ENCODE measurements around the gene SPTLC1.
"Not testable (repeated sequence)": the region's sequence is repeated elsewhere in the genome, so short reads cannot be mapped to it uniquely, and the experiment has no call there.

The SPTLC1 gene

DNA sequence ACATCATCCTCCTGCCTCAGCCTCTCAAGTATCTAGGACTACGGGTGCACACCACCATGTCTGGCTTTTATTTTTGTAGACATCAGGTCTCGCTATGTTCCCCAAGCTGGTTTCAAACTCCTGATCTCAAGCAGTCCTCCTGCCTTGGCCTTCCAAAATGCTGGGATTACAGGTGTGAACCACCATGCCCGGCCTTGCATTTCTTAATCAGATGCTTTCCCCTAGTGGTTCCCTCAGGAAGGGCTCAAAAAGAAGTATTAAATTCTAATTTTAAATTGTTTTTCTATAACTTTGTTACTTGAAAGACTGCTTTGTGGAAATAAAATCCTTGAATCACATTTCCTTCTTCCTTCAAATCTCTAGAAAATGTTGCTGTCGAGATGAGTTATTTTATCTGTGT is 85.7 kb downstream of the SPTLC1 start:
- Histone ChIP-seq H3K4me3 (ENCODE audit: low read depth in 1 of 2, low read length in 2 of 2) (no peak overlapping the region), H3K36me3 (ENCODE audit: control insufficient read depth in 1 of 2, insufficient read depth in 2 of 2, low read length in 2 of 2) (peaks cover 7 to 20% of the 10 kb centered on the region in 2 donors), H3K27ac (ENCODE audit: low read length) (no peak overlapping the region), H3K4me1 (ENCODE audit: control insufficient read depth in 1 of 2, insufficient read depth in 2 of 2, low read length in 2 of 2) (peaks cover 0 to under 1% of the 10 kb centered on the region in 2 donors), H3K9me3 (ENCODE audit: control insufficient read depth in 1 of 2, low read length in 2 of 2) (no peaks in the 10 kb centered on the region), H3K27me3 (ENCODE audit: low read depth, low read length) (no peaks in the 10 kb centered on the region)

GRCh38 chr9:92026206-92027002 is 88.8 kb downstream of the SPTLC1 start:
- Histone ChIP-seq H3K27ac (ENCODE audit: low read length) (no peak overlapping the region), H3K27me3 (ENCODE audit: low read depth, low read length) (no peaks in the 10 kb centered on the region), H3K4me3 (ENCODE audit: low read depth in 1 of 2, low read length in 2 of 2) (no peak overlapping the region), H3K36me3 (ENCODE audit: control insufficient read depth in 1 of 2, insufficient read depth in 2 of 2, low read length in 2 of 2) (no peaks in the 10 kb centered on the region), H3K9me3 (ENCODE audit: control insufficient read depth in 1 of 2, low read length in 2 of 2) (peaks cover 0 to 3% of the 10 kb centered on the region in 2 donors), H3K4me1 (ENCODE audit: control insufficient read depth in 1 of 2, insufficient read depth in 2 of 2, low read length in 2 of 2) (no peaks in the 10 kb centered on the region)

GRCh38 chr9:92021785-92022541 is 93.2 kb downstream of the SPTLC1 start:
- not testable (repeated sequence) for H3K27me3 ChIP-seq (ENCODE audit: low read depth, low read length); H3K4me1 ChIP-seq (ENCODE audit: control insufficient read depth in 1 of 2, insufficient read depth in 2 of 2, low read length in 2 of 2); H3K27ac ChIP-seq (ENCODE audit: low read length); H3K9me3 ChIP-seq (ENCODE audit: control insufficient read depth in 1 of 2, low read length in 2 of 2); H3K4me3 ChIP-seq (ENCODE audit: low read depth in 1 of 2, low read length in 2 of 2); H3K36me3 ChIP-seq (ENCODE audit: control insufficient read depth in 1 of 2, insufficient read depth in 2 of 2, low read length in 2 of 2)

DNA sequence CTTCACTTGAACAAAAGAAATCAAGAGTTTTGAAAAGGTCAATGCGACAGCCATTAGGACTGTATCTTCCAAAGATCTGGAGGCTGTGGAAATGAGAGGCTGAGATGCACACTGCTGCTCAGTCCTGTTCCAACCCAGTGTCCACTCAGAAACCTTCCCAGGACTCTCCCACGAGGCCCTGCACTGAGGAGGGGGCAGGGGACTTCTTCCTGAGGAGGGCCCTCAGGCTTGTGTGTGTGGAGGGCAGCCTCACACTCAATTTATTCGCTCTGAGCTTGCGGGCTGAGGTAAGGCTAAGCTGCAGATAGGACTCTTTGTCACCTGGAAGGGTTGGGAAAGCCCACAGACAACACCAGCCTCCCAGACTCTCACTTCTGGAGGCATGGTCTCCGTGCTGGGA is 95.6 kb downstream of the SPTLC1 start:
- Histone ChIP-seq H3K36me3 (ENCODE audit: control insufficient read depth in 1 of 2, insufficient read depth in 2 of 2, low read length in 2 of 2) (no peaks in the 10 kb centered on the region), H3K4me3 (ENCODE audit: low read depth in 1 of 2, low read length in 2 of 2) (no peak overlapping the region), H3K27ac (ENCODE audit: low read length) (no peak overlapping the region), H3K27me3 (ENCODE audit: low read depth, low read length) (no peaks in the 10 kb centered on the region), H3K9me3 (ENCODE audit: control insufficient read depth in 1 of 2, low read length in 2 of 2) (peaks cover 0 to 3% of the 10 kb centered on the region in 2 donors), H3K4me1 (ENCODE audit: control insufficient read depth in 1 of 2, insufficient read depth in 2 of 2, low read length in 2 of 2) (no peaks in the 10 kb centered on the region)

DNA sequence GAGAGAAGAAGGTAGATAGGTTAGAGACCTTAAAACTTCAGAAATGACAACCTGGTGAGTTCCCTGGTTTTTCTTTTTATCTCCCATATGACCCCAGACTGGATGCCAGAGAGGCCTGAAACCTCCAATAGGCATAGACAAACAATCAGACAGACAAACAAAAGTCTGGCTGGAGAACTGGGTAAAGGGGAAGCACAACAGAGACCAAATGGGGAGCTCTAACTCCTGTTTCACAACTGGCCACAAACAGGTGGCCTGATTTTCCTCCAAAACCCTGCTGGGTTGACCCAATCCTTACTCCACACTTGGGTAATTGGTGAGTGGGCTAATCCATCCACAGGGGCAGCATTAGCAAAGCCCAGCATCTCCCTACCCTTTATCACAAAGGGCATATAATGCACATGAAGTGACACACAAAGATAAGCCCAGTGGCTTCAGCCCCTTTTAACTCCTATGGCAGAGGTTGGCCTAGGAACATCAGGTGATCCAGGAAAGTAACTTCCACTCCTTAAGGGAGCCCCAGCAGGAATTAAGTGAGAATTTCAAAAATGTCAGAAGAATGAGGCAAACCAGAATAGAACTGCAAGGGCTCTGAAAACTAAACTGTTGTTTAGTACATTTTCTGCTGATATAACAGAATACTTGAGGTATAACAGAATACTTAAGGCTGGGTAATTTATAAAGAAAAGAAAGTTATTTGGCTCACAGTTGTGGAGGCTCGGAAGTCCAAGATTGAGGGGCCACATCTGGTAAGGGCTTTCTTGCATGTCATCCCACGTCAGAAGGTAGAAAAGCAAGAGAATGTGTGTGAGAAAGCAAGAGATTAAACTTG is 104.3 kb downstream of the SPTLC1 start:
- Histone ChIP-seq H3K36me3 (ENCODE audit: control insufficient read depth in 1 of 2, insufficient read depth in 2 of 2, low read length in 2 of 2) (no peaks in the 10 kb centered on the region), H3K27ac (ENCODE audit: low read length) (no peak overlapping the region), H3K4me3 (ENCODE audit: low read depth in 1 of 2, low read length in 2 of 2) (no peak overlapping the region), H3K9me3 (ENCODE audit: control insufficient read depth in 1 of 2, low read length in 2 of 2) (peaks cover 0 to 3% of the 10 kb centered on the region in 2 donors), H3K4me1 (ENCODE audit: control insufficient read depth in 1 of 2, insufficient read depth in 2 of 2, low read length in 2 of 2) (no peaks in the 10 kb centered on the region), H3K27me3 (ENCODE audit: low read depth, low read length) (no peaks in the 10 kb centered on the region)

- not testable (repeated sequence) for H3K27me3 ChIP-seq (ENCODE audit: low read depth, low read length); H3K27ac ChIP-seq (ENCODE audit: low read length); H3K36me3 ChIP-seq (ENCODE audit: control insufficient read depth in 1 of 2, insufficient read depth in 2 of 2, low read length in 2 of 2); H3K4me3 ChIP-seq (ENCODE audit: low read depth in 1 of 2, low read length in 2 of 2); H3K9me3 ChIP-seq (ENCODE audit: control insufficient read depth in 1 of 2, low read length in 2 of 2); H3K4me1 ChIP-seq (ENCODE audit: control insufficient read depth in 1 of 2, insufficient read depth in 2 of 2, low read length in 2 of 2)
Observed at GRCh38 chr9:92010253-92010652, 105.0 kb downstream of the SPTLC1 start.

DNA sequence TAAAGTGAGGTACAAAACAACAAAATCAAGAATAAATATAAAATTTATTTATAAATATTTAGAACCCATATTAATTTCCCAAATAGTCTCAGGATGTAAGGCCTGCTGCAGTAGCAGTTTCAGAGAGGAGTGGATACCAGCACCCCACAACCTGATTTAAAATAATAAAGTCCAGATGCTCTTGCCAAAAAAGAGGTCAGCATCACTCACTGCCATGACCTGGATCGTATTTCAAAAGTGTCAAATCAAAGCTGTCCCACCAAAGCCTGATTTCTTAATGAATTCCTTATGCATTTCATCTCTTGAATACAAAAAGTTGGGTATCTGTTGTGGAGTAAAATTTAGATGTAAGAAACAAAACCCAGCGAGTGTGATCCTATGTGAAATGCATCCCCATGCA is 107.2 kb downstream of the SPTLC1 start:
- Histone ChIP-seq H3K36me3 (ENCODE audit: control insufficient read depth in 1 of 2, insufficient read depth in 2 of 2, low read length in 2 of 2) (no peaks in the 10 kb centered on the region), H3K27me3 (ENCODE audit: low read depth, low read length) (no peaks in the 10 kb centered on the region), H3K27ac (ENCODE audit: low read length) (no peak overlapping the region), H3K4me1 (ENCODE audit: control insufficient read depth in 1 of 2, insufficient read depth in 2 of 2, low read length in 2 of 2) (no peaks in the 10 kb centered on the region), H3K4me3 (ENCODE audit: low read depth in 1 of 2, low read length in 2 of 2) (no peak overlapping the region), H3K9me3 (ENCODE audit: control insufficient read depth in 1 of 2, low read length in 2 of 2) (no peaks in the 10 kb centered on the region)

DNA sequence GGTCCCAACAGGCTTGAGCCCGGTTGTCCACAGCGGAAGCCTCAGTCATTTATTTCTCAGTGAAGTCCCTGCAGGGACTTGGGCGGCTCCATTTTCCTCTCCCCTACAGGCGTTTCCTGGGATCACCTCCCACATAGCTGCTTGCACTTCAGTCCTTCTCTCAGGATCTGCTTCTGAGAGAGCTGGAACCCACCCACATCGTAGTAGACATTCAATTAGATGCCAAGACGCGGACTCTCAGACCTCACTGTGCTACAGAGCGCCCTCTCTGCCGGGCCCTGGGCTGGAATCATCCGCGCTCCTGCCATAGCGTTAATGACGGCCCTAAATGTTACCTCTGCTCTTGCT is 111.2 kb downstream of the SPTLC1 start:
- Histone ChIP-seq H3K27ac (ENCODE audit: low read length) (no peak overlapping the region), H3K4me1 (ENCODE audit: control insufficient read depth in 1 of 2, insufficient read depth in 2 of 2, low read length in 2 of 2) (no peaks in the 10 kb centered on the region), H3K4me3 (ENCODE audit: low read depth in 1 of 2, low read length in 2 of 2) (no peak overlapping the region), H3K9me3 (ENCODE audit: control insufficient read depth in 1 of 2, low read length in 2 of 2) (no peaks in the 10 kb centered on the region), H3K36me3 (ENCODE audit: control insufficient read depth in 1 of 2, insufficient read depth in 2 of 2, low read length in 2 of 2) (no peaks in the 10 kb centered on the region), H3K27me3 (ENCODE audit: low read depth, low read length) (no peaks in the 10 kb centered on the region)

GRCh38 chr9:92003308-92004044 is 111.7 kb downstream of the SPTLC1 start:
- Histone ChIP-seq H3K27ac (ENCODE audit: low read length) (no peak overlapping the region), H3K4me3 (ENCODE audit: low read depth in 1 of 2, low read length in 2 of 2) (no peak overlapping the region), H3K36me3 (ENCODE audit: control insufficient read depth in 1 of 2, insufficient read depth in 2 of 2, low read length in 2 of 2) (no peaks in the 10 kb centered on the region), H3K4me1 (ENCODE audit: control insufficient read depth in 1 of 2, insufficient read depth in 2 of 2, low read length in 2 of 2) (no peaks in the 10 kb centered on the region), H3K9me3 (ENCODE audit: control insufficient read depth in 1 of 2, low read length in 2 of 2) (no peaks in the 10 kb centered on the region), H3K27me3 (ENCODE audit: low read depth, low read length) (no peaks in the 10 kb centered on the region)

DNA sequence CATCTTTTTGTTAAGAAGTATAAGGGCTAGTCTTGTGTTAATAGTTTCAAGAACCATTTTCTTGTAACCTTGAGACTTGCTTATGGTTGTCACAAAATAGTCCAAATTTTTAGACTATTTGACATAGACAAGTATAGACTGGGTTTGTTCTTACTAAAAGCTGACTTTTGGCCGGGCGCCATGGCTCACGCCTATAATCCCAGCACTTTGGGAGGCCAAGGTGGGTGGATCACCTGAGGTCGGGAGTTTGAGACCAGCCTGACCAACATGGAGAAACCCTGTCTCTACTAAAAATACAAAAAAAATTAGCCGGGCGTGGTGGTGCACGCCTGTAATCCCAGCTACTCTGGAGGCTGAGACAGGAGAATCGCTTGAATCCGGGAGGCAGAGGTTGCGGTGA is 113.3 kb downstream of the SPTLC1 start:
- H3K9me3 ChIP-seq (ENCODE audit: control insufficient read depth in 1 of 2, low read length in 2 of 2); H3K4me1 ChIP-seq (ENCODE audit: control insufficient read depth in 1 of 2, insufficient read depth in 2 of 2, low read length in 2 of 2); H3K4me3 ChIP-seq (ENCODE audit: low read depth in 1 of 2, low read length in 2 of 2); H3K27ac ChIP-seq (ENCODE audit: low read length); H3K36me3 ChIP-seq (ENCODE audit: control insufficient read depth in 1 of 2, insufficient read depth in 2 of 2, low read length in 2 of 2); H3K27me3 ChIP-seq (ENCODE audit: low read depth, low read length): not testable (repeated sequence)

GRCh38 chr9:92001244-92001643 is 114.0 kb downstream of the SPTLC1 start:
- Histone ChIP-seq H3K27ac (ENCODE audit: low read length) (no peak overlapping the region), H3K4me1 (ENCODE audit: control insufficient read depth in 1 of 2, insufficient read depth in 2 of 2, low read length in 2 of 2) (no peaks in the 10 kb centered on the region), H3K9me3 (ENCODE audit: control insufficient read depth in 1 of 2, low read length in 2 of 2) (no peaks in the 10 kb centered on the region), H3K4me3 (ENCODE audit: low read depth in 1 of 2, low read length in 2 of 2) (no peak overlapping the region), H3K27me3 (ENCODE audit: low read depth, low read length) (no peaks in the 10 kb centered on the region), H3K36me3 (ENCODE audit: control insufficient read depth in 1 of 2, insufficient read depth in 2 of 2, low read length in 2 of 2) (no peaks in the 10 kb centered on the region)

Data from muscle layer of duodenum (tissue), 2 donors.